BLaER1 (cell line): ENCODE results near the gene MC5R.
"Not testable (repeated sequence)": the region's sequence is repeated elsewhere in the genome, so short reads cannot be mapped to it uniquely, and the experiment has no call there.

Experiments used
- H3K27ac ChIP-seq: shearing (Covaris generic); formaldehyde crosslinking; 2 replicates; pipeline ENCODE4 v1.8.1; 2022
- H3K27me3 ChIP-seq: shearing (Covaris generic); formaldehyde crosslinking; 2 replicates; pipeline ENCODE4 v1.8.1; 2022
- H3K36me3 ChIP-seq: shearing (Covaris generic); formaldehyde crosslinking; 2 replicates; pipeline ENCODE4 v1.8.1; 2022
- H3K4me1 ChIP-seq: shearing (Covaris generic); formaldehyde crosslinking; 2 replicates; pipeline ENCODE4 v1.8.1; 2022
- H3K4me2 ChIP-seq: shearing (Covaris generic); formaldehyde crosslinking; 2 replicates; pipeline ENCODE4 v1.8.1; 2022
- H3K4me3 ChIP-seq: shearing (Covaris generic); formaldehyde crosslinking; 2 replicates; pipeline ENCODE4 v1.8.1; 2022
- H3K9ac ChIP-seq: shearing (Covaris generic); formaldehyde crosslinking; 2 replicates; pipeline ENCODE4 v1.8.1; 2022
- H3K9me3 ChIP-seq: shearing (Covaris generic); formaldehyde crosslinking; 2 replicates; pipeline ENCODE4 v1.8.1; 2022
- H4K20me1 ChIP-seq: shearing (Covaris generic); formaldehyde crosslinking; 2 replicates; pipeline ENCODE4 v1.8.1; 2022
- Cebpa-rat ChIP-seq: shearing (Covaris generic); IDR thresholded peaks from 2 replicates; pipeline ENCODE4 v1.8.1; 2022

Gene MC5R

DNA sequence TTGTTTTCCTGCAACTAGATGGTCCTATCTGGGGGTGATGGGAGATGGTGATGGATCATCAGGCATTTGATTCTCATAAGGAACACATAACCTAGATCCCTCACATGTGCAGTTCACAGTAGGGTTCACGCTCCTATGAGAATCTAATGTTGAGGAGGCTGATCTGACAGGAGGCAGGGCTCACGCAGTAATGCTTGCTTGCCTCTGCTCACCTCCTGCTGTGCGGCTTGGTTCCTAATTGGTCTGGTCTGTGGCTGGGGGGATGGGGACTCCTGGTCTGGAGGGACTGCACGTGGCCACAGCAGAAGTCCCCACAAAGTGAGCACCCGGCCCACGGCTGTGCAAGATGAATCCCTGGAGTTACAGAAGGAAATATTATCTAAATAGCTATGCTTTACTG is 11.3 kb downstream of the MC5R start:
- Histone ChIP-seq H4K20me1 (no peaks in the 10 kb centered on the region), H3K36me3 (no peaks in the 10 kb centered on the region), H3K4me1 (no peaks in the 10 kb centered on the region), H3K4me2 (no peak overlapping the region), H3K4me3 (no peak overlapping the region), H3K27me3 (no peaks in the 10 kb centered on the region), H3K9me3 (0 out of 2 replicates have a peak, but pooled peaks cover 3% of the 10 kb centered on the region), H3K27ac (no peak overlapping the region), H3K9ac (no peak overlapping the region)
- TF ChIP-seq Cebpa-rat, result no peak

DNA sequence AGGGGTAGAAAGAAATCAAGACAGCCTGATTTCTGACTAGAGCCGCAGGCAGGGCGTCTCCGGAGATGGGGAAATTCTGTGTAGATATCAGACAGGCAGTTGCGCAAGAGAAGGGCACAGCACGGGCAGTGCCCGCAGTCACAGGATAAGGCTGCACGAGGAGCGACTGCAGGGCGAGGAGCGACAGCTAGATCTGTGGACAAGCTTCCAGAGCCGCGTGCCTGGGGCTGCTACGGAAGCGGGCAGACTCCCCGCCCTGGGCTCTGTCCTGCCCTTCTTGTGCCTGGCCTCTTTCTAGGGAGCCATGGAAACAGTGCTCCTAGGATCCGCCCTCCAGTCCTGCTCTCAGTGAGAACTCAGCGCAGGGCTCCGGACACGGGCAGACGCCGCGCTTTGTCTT is 12.6 kb downstream of the MC5R start:
- H4K20me1 ChIP-seq, result no peaks in the 10 kb centered on the region
- no peaks in the 10 kb centered on the region for H3K36me3 ChIP-seq
- no peak overlapping the region for H3K4me2 ChIP-seq
- H3K27ac ChIP-seq, result no peak overlapping the region
- H3K9ac ChIP-seq, result no peak overlapping the region
- 0 out of 2 replicates have a peak, but pooled peaks cover 3% of the 10 kb centered on the region for H3K9me3 ChIP-seq
- no peaks in the 10 kb centered on the region for H3K4me1 ChIP-seq
- peak; percentile 52; the same call in 1 of the 2 replicates for TF ChIP-seq Cebpa-rat
- no peak overlapping the region for H3K4me3 ChIP-seq
- H3K27me3 ChIP-seq, result no peaks in the 10 kb centered on the region

DNA sequence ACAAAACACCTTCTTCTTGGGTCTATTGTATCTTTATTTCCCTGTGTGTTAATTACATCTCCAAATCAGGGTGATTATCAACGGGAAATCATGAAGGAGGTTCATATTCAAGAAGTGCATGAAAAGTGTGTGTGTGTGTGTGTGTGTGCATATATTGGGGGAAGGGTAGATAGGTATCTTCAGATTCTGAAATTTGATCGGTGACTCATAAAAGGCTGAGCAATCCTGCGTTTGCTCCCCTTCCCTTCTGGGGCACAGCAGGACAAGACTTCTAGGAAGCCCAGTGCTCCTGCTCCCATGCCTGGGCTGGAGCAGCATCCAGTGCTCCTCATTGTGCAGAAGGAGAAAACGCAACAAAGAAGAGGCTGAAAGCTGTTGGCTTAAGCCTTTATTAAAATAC is 25.8 kb downstream of the MC5R start:
- Histone ChIP-seq H3K4me2 (no peak overlapping the region), H3K27me3 (no peaks in the 10 kb centered on the region), H3K36me3 (no peaks in the 10 kb centered on the region), H3K4me3 (no peak overlapping the region), H4K20me1 (no peaks in the 10 kb centered on the region), H3K4me1 (peaks cover 17% of the 10 kb centered on the region), H3K9me3 (peaks cover 21% of the 10 kb centered on the region), H3K27ac (no peak overlapping the region), H3K9ac (no peak overlapping the region)
- TF ChIP-seq Cebpa-rat, result no peak

DNA sequence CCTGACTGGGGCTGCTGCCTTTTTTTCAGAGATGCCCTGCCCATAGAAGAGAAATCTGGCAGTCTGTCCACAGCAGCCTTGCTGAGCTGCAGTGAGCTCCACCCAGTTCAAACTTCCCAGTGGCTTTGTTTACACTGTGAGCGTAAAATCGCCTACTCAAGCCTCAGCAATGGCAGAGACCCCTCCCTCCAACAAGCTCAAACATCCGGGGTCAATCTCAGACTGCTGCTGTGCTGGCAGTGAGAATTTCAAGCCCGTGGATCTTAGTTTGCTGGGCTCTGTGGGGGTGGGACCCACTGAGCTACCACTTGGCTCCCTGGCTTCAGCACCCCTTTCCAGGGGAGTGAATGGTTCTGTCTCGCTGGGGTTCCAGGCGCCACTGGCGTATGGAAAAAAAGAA is 38.9 kb downstream of the MC5R start:
- H3K27me3 ChIP-seq, result not testable (repeated sequence)
- H3K9me3 ChIP-seq, result peaks cover 43% of the 10 kb centered on the region

DNA sequence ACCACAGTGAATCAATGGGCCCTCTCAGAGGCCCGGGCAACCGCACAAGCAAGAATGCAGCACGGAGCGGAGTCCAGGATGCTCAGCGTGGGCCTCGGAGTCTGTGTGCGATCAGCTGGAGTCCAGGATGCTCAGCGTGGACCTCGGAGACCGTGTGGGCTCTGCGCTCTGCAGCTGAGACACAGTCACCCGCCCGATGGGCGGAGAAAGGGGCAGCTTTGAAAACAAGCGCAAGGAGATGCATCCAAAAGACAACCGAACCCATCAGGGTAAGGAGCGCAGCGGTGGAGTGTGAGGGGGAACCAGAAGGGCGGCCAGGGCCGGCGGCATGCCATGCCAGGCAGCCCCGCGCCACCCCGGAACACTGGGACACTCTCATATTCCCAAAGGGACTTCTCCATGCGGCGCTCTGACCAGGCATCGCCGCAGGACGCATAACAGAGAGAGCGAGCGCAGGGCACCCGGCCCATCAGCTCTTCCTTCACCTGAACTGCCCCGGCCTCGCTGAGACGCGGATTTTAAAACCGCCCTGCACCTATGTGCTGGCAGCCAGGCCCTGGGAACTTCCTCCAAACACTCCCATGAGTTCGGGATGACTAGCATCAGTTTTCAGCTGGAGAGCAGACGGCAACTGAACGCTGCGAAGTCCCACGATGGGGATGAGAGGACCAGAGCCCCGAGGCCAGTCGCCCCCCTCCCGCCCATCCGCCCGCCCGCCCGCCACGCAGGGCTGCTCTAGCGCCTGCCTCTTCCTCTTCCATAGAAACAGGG is 44.7 kb downstream of the MC5R start:
- H3K27ac ChIP-seq, result no peak overlapping the region
- H3K4me1 ChIP-seq, result peaks cover 33% of the 10 kb centered on the region
- H3K4me2 ChIP-seq, result peak overlapping the region; percentile 45
- no peak overlapping the region for H3K9ac ChIP-seq
- TF ChIP-seq Cebpa-rat, result no peak
- no peaks in the 10 kb centered on the region for H4K20me1 ChIP-seq
- peaks cover 23% of the 10 kb centered on the region for H3K9me3 ChIP-seq
- no peaks in the 10 kb centered on the region for H3K36me3 ChIP-seq
- peaks cover 8% of the 10 kb centered on the region; the same call in 1 of the 2 replicates for H3K27me3 ChIP-seq
- no peak overlapping the region for H3K4me3 ChIP-seq

More for the DNA sequence above, 38.9 kb downstream of the MC5R start:
- not testable (repeated sequence) for H3K36me3 ChIP-seq, H3K27ac ChIP-seq, H3K4me3 ChIP-seq, H3K4me2 ChIP-seq, H4K20me1 ChIP-seq, H3K9ac ChIP-seq
- peaks cover 11% of the 10 kb centered on the region for H3K4me1 ChIP-seq

DNA sequence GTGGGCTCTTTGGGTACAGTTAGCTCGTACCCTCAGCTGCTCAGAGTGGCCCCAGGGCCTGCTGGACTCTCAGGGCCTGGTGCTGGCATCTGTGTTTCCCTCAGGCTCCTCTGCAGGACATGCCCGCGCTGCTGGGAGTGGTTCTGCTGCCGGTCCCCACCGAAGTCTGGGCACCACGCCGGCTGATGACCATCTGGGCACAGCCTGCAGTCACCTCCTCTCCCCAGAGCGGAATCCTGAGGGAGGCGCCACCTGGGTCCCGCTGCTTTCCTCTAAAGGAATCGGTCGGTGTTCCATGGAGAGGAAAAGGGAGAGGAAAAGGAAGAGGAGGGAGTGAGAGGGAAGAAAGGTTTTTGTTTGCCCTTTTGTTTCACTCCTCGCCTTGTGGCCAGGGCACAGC is 47.8 kb downstream of the MC5R start:
- Histone ChIP-seq H3K4me1 (peaks cover 29% of the 10 kb centered on the region), H4K20me1 (no peaks in the 10 kb centered on the region), H3K9me3 (peaks cover 6% of the 10 kb centered on the region; the same call in 1 of the 2 replicates), H3K36me3 (no peaks in the 10 kb centered on the region), H3K27ac (no peak overlapping the region), H3K4me3 (no peak overlapping the region), H3K4me2 (0 out of 2 replicates have a peak overlapping the region, but pooled peaks have one; percentile 1), H3K9ac (no peak overlapping the region), H3K27me3 (peaks cover 8% of the 10 kb centered on the region; the same call in 1 of the 2 replicates)
- no peak for TF ChIP-seq Cebpa-rat

DNA sequence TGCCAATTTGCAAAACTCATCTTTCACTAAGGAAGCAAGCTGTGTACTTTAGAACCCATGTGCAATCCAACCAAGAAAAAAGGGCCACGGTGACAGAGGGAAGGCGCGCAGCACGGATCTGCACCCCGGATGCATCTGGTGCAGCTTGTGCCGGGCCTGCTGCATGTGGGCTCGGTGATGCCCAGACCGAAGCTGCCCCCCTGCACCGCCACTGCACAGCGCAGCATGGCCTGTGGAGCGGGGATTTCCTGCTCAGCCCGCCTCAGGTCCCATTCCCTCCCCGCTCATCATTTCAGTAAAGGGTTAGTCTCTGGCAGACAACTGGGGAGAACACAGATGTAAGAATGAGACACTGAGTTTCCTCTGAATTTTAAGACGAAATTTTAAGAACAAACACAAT is 48.4 kb downstream of the MC5R start:
- H3K27me3 ChIP-seq, result peaks cover 8% of the 10 kb centered on the region; the same call in 1 of the 2 replicates
- no peak overlapping the region for H3K4me3 ChIP-seq
- H3K36me3 ChIP-seq, result no peaks in the 10 kb centered on the region
- no peak overlapping the region for H3K9ac ChIP-seq
- H3K27ac ChIP-seq, result no peak overlapping the region
- H3K9me3 ChIP-seq, result peaks cover 6% of the 10 kb centered on the region; the same call in 1 of the 2 replicates
- H3K4me2 ChIP-seq, result no peak overlapping the region
- H4K20me1 ChIP-seq, result no peaks in the 10 kb centered on the region
- H3K4me1 ChIP-seq, result peaks cover 27% of the 10 kb centered on the region
- TF ChIP-seq Cebpa-rat, result no peak

DNA sequence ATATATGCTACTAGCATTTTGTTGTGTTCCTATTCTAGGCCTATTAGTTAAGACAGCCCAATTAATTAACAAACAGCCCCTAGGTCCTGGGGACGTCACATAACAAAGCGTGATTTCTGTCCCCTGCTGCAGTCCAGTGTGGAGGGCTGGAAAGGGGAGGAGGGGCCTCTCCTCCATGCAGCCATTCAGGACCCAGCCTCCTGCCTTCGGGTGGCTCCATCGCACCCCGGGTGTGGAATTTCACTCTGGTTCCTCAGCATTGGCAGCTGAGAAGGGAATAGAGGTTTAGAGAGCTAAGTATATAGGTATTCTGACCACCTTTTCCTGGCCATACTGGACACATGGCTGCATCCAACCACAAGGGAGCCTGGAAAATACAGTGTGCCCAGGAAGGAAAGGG is 49.0 kb downstream of the MC5R start:
- no peak overlapping the region for H3K27ac ChIP-seq
- no peak overlapping the region for H3K4me3 ChIP-seq
- no peaks in the 10 kb centered on the region for H3K36me3 ChIP-seq
- TF ChIP-seq Cebpa-rat, result no peak
- H3K9ac ChIP-seq, result no peak overlapping the region
- H3K27me3 ChIP-seq, result peaks cover 8% of the 10 kb centered on the region; the same call in 1 of the 2 replicates
- peaks cover 6% of the 10 kb centered on the region; the same call in 1 of the 2 replicates for H3K9me3 ChIP-seq
- no peak overlapping the region for H3K4me2 ChIP-seq
- H4K20me1 ChIP-seq, result no peaks in the 10 kb centered on the region
- H3K4me1 ChIP-seq, result peaks cover 21% of the 10 kb centered on the region

DNA sequence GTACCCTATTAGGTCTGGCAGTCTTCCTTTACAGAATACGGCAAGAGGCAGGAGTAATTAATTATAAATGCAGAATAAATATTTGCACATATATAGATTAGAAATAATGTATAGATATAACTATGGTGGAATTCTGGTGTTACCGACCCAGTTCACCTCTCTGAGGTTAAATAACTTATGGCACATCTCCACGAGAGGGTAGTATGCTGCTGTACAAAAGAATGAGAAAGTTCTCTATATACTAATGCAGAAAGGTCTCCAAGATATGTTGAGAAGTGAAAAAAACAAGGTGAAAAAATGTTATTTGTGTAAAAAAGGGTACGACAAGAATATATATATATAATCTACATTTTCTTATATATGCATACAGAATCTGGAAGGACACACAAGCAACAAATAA is 50.6 kb downstream of the MC5R start:
- H3K27me3 ChIP-seq, result no peaks in the 10 kb centered on the region
- TF ChIP-seq Cebpa-rat, result no peak
- no peak overlapping the region for H3K27ac ChIP-seq
- H3K4me1 ChIP-seq, result peaks cover 13% of the 10 kb centered on the region
- H4K20me1 ChIP-seq, result no peaks in the 10 kb centered on the region
- no peak overlapping the region for H3K4me2 ChIP-seq
- no peaks in the 10 kb centered on the region for H3K36me3 ChIP-seq
- H3K9me3 ChIP-seq, result no peaks in the 10 kb centered on the region
- H3K9ac ChIP-seq, result no peak overlapping the region
- H3K4me3 ChIP-seq, result no peak overlapping the region
